Suprapubic skin (tissue), 2 donors: Measurements from ENCODE around the gene ZMYND10.

Experiments used
- EP300 ChIP-seq: sonication (generic); formaldehyde crosslinking; IDR thresholded peaks from one replicate; pipeline ENCODE4 v1.6.1; 2017; ENCODE audit warnings: antibody characterized with exemption
- POLR2A ChIP-seq, 2 donors: fragments of 450-650 bp; IDR thresholded peaks; one replicate each; pipeline ENCODE4 v1.6.1; 2017; ENCODE audit warnings: antibody characterized with exemption in 2 of 2, mild to moderate bottlenecking in 2 of 2, moderate library complexity in 2 of 2

DNA sequence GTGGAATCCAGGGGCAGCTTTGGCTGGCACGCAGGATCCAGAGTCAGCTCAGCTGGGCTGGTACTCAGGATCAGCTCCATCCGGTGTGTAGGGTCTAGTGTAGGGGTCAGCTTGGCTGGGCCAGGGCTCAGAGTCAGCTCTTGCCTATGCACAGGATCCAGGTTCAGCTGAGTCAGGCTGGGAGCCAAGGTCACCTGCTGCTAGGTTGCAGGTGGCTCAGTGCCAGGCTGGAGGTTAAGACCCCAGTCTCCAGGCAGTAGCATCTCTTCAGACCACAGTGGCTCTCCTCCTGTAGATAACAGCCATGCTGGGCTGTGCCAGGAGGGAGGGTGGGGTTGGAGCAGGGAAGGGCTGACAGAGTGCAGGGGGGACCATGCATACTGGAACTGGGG lies 48.2 kb downstream of the ZMYND10 start:
- TF ChIP-seq POLR2A (IDR thresholded peaks at IDR 0.05) = no peak
- TF ChIP-seq EP300 = no peak
